ENCODE data around the gene HNF1A. TPM values are rescaled to one million over a fixed set of nuclear protein-coding genes. Genes with fewer than 3 reads are reported as not detected.

Gene HNF1A
- total and polyA plus RNA-seq, 2 of the 13 experiments (the other 11 are each of a cell fraction or from before 2014, with no cell fraction given), result 13.4 to 34.7 TPM

- FAIRE-seq, result no peak
- peak within 1 kb of the TSS; percentile 19; the same call in 1 of the 2 replicates for H3K9ac ChIP-seq (ENCODE audit: insufficient read depth, low read depth, low read length)
- H3K79me2 ChIP-seq (ENCODE audit: insufficient read depth, low read length), result no peaks in the 10 kb centered on the region
- CTCF ChIA-PET (ENCODE audit: low intra/inter-chr PET ratio, low total read pairs), result no interaction called here
- WGBS (ENCODE audit: low lambda C conversion rate), result 4% methylated on average over 12 of the region's 13 CpGs
- H3K27ac ChIP-seq (ENCODE audit: extremely low read length, insufficient read depth, low read length), result no peak within 1 kb of the TSS
- H4K20me1 ChIP-seq (ENCODE audit: insufficient read depth, low read length), result no peaks in the 10 kb centered on the region
- in situ Hi-C loops (cut with HindIII; ENCODE audit: extremely low pct_ligation_motif_present, low pct_unique_long_range_greater_than_20kb) (no loop called here), intact Hi-C loops (cut with micrococcal nuclease; ENCODE audit: unreplicated experiment) (no loop called here)
- peak within 1 kb of the TSS; percentile 78 for H3K4me2 ChIP-seq (ENCODE audit: low read depth, low read length)
- peaks cover 0 to 7% of the 10 kb centered on the region in 2 experiments; a peak in 2 of 5 replicates for H3K27me3 ChIP-seq (ENCODE audit: control insufficient read depth in 1 of 2, insufficient read depth in 2 of 2, low read length in 2 of 2)
- BruUV-seq (replicated peaks), result no TSS peak
- H3K4me3 ChIP-seq (replicated peaks in 1 of 3; ENCODE audit: insufficient read depth in 1 of 3, low read depth in 2 of 3, low read length in 3 of 3), result peak within 1 kb of the TSS; percentile 9 to 65 (median 50); a peak in 5 of 6 replicates
- H2AFZ ChIP-seq (ENCODE audit: low read length), result peak within 1 kb of the TSS; percentile 45
- POLR2A ChIA-PET, result interaction anchor here (0.6 to 1.0 kb wide), 2 partner anchors 10 to 12 kb away, joined by 3 read pairs; no protein-coding TSS in a partner anchor
- peaks cover 27% of the 10 kb centered on the region for H3K4me1 ChIP-seq (ENCODE audit: insufficient read depth, low read length)
- ATAC-seq, result peak; percentile 70
- no peak for DNase-seq (ENCODE audit: low spot score)
- no peaks in the 10 kb centered on the region for H3K36me3 ChIP-seq (replicated peaks in 1 of 2; ENCODE audit: control insufficient read depth in 1 of 2, insufficient read depth in 2 of 2, low read length in 2 of 2)
- H3K9me3 ChIP-seq (ENCODE audit: low read length), result no peaks in the 10 kb centered on the region
- no peak for TF ChIP-seq PRDM15 (CRISPR knock-in tag; IDR thresholded peaks at IDR 0.05)
- 0 out of 2 replicates have a peak, but pooled peaks have one; percentile 23 for TF ChIP-seq PITX1 (CRISPR knock-in tag; IDR thresholded peaks at IDR 0.05)
- TF ChIP-seq ZNF713 (CRISPR knock-in tag; IDR thresholded peaks at IDR 0.05), result no peak
- no peak for TF ChIP-seq GABPB1 (CRISPR knock-in tag; IDR thresholded peaks at IDR 0.05)
- no peak for TF ChIP-seq GTF3A (CRISPR knock-in tag; conservative IDR thresholded peaks at IDR 0.05)
- TF ChIP-seq DR1 (CRISPR knock-in tag; IDR thresholded peaks at IDR 0.05), result no peak
- no peak for TF ChIP-seq ATF1 (CRISPR knock-in tag; IDR thresholded peaks at IDR 0.05)
- no peak for TF ChIP-seq ZBTB1 (CRISPR knock-in tag; IDR thresholded peaks at IDR 0.05; ENCODE audit: borderline replicate concordance)
- no peak for TF ChIP-seq REST (IDR thresholded peaks at IDR 0.05; ENCODE audit: borderline replicate concordance in 1 of 2, low read depth in 1 of 2, low read length in 2 of 2)
- no peak for TF ChIP-seq CCAR2 (optimal IDR thresholded peaks at IDR 0.05; ENCODE audit: low read depth, low read length)
Observed at GRCh38 chr12:121038861-121039668, 60.7 kb downstream of the HNF1A start, which contains the start of gene OASL. OASL (minus strand) TSS chr12:121039246; CDS start chr12:121038971, 275 bp downstream.

Data from HepG2 (cell line).